Endothelial cell (in vitro differentiated cells): ENCODE data around the gene NECTIN1. TPM values are rescaled to one million over a fixed set of nuclear protein-coding genes. Genes with fewer than 3 reads are reported as not detected.

Experiments used
- DNase-seq: peaks from one replicate; pipeline ENCODE4 v3.0.0; 2021; ENCODE audit warnings: low spot score
- H3K27ac Mint-ChIP-seq: one replicate; pipeline ENCODE4 v1.8.0; 2021; ENCODE audit warnings: mixed read lengths, inconsistent platforms; ENCODE audit not compliant: unreplicated experiment
- H3K27me3 Mint-ChIP-seq: one replicate; pipeline ENCODE4 v1.8.0; 2021; ENCODE audit warnings: mild to moderate bottlenecking, moderate library complexity, mixed read lengths, inconsistent platforms; ENCODE audit not compliant: unreplicated experiment
- H3K36me3 Mint-ChIP-seq: one replicate; pipeline ENCODE4 v1.8.0; 2021; ENCODE audit warnings: mild to moderate bottlenecking, low read depth, mixed read lengths, inconsistent platforms; ENCODE audit not compliant: unreplicated experiment
- H3K4me1 Mint-ChIP-seq: one replicate; pipeline ENCODE4 v1.8.0; 2021; ENCODE audit warnings: mild to moderate bottlenecking, mixed read lengths, inconsistent platforms; ENCODE audit not compliant: unreplicated experiment
- H3K4me3 Mint-ChIP-seq: one replicate; pipeline ENCODE4 v1.8.0; 2021; ENCODE audit warnings: mild to moderate bottlenecking, mixed read lengths, inconsistent platforms; ENCODE audit not compliant: unreplicated experiment
- H3K9me3 Mint-ChIP-seq: one replicate; pipeline ENCODE4 v1.8.0; 2021; ENCODE audit warnings: mixed read lengths, inconsistent platforms; ENCODE audit not compliant: unreplicated experiment
- total RNA-seq: library from RNA; stranded (reverse); fragmentation: NEBNext Ultra II Directional; extraction: Animal tissue kit (Norgen Biotek cat#: 25700); gene quantifications from one replicate; pipeline ENCODE4 v1.2.1, GENCODE V29; 2021; ENCODE audit not compliant: unreplicated experiment
- TF ChIP-seq, protein P1 (sequence below): fragments of 200-600 bp; sonication (generic); IDR thresholded peaks from one replicate; pipeline ENCODE4 v1.5.0; 2021; ENCODE audit warnings: antibody characterized with exemption; ENCODE audit not compliant: unreplicated experiment

The NECTIN1 gene
- total RNA-seq, 1 donor from 2014 or later: 17.9 TPM

DNA sequence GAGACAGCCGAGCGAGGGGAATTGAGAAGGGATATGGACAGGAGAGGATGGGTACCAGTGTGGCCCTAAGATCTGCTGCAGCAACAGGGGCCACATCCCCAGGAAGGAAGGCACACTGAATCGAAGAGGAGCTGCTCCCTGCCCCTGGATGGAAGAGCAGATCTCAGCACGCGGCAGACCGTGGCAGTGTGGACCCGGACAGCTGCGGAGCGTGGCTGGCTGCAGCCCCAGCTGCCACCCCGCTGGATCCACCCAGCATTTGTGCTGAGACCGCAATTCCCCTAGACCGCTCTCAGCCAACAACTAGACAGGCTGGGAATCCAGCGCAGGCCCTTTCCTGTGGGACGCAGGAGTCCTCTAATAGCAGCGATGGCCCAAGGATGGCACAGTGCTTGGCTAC is 94.7 kb downstream of the NECTIN1 start:
- Mint-ChIP-seq H3K9me3 (no peaks in the 10 kb centered on the region), H3K36me3 (peaks cover 6% of the 10 kb centered on the region), H3K27ac (no peak overlapping the region), H3K4me1 (peaks cover 5% of the 10 kb centered on the region), H3K27me3 (peaks cover 2% of the 10 kb centered on the region), H3K4me3 (no peak overlapping the region)
- TF ChIP-seq, protein P1, sequence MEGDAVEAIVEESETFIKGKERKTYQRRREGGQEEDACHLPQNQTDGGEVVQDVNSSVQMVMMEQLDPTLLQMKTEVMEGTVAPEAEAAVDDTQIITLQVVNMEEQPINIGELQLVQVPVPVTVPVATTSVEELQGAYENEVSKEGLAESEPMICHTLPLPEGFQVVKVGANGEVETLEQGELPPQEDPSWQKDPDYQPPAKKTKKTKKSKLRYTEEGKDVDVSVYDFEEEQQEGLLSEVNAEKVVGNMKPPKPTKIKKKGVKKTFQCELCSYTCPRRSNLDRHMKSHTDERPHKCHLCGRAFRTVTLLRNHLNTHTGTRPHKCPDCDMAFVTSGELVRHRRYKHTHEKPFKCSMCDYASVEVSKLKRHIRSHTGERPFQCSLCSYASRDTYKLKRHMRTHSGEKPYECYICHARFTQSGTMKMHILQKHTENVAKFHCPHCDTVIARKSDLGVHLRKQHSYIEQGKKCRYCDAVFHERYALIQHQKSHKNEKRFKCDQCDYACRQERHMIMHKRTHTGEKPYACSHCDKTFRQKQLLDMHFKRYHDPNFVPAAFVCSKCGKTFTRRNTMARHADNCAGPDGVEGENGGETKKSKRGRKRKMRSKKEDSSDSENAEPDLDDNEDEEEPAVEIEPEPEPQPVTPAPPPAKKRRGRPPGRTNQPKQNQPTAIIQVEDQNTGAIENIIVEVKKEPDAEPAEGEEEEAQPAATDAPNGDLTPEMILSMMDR: no peak
- no peak for DNase-seq

DNA sequence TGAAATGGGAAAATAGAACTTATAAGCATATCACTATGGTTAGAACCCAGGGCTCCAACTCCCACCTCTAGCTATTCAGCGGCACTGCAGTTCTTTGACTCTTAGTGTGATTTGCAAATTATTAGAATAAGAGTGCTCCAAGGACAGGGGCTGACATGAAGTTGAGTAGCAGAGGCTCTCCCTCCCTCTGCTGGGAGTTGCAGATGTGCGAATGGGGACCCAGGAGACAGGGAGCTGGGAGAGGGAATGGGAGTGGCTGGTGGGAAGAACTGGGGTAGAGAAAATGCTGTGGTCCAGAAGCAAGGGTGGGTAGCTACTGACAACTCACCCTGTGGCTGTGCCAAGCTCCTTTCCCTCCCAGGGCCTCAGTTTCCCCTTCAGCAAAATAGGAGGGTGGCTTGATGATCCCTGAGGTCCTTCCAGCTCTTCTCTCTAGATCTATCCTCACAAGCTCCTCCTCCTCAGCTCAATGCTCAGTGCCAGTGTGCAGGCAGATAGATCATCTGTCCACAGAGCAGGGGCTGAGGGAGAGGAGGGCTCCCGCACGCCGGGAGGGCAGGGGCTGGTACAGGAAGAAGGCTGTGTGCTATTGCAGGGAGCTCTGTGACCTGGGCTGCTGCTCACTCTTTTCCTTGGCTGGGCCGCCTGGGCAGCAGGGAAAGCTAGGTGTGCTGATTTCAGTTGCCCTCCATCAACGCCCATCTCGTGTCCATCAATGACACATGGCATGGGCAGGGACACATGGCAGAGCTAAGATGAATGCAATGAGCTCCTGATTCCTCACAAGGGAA is 99.0 kb downstream of the NECTIN1 start:
- H3K27ac Mint-ChIP-seq: no peak overlapping the region
- peaks cover 2% of the 10 kb centered on the region for H3K27me3 Mint-ChIP-seq
- H3K9me3 Mint-ChIP-seq: no peaks in the 10 kb centered on the region
- H3K36me3 Mint-ChIP-seq: no peaks in the 10 kb centered on the region
- H3K4me1 Mint-ChIP-seq: peaks cover 27% of the 10 kb centered on the region
- DNase-seq: no peak
- TF ChIP-seq, protein P1: no peak
- H3K4me3 Mint-ChIP-seq: no peak overlapping the region

DNA sequence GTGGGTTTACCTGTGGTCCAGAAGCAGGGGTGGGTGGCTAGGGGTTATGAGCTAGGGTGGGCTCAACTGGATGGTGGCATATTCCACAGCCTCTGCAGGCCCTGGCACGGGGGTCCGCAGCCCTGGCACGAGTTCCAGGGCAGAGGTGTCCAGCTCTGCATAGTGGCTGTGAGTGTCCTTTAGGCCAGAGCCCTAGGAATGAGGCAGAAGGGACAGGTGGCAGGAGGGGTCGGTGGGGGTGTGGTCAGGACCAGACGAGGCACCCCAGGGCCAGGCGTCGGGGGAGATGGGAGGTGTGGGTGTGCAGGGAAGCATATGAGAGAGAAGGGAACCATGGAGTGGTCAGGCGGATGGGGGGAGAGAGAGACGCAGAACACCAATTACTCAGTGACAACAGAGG is 99.9 kb downstream of the NECTIN1 start:
- Mint-ChIP-seq H3K9me3 (no peaks in the 10 kb centered on the region), H3K27ac (no peak overlapping the region), H3K4me1 (peaks cover 27% of the 10 kb centered on the region), H3K27me3 (peaks cover 2% of the 10 kb centered on the region), H3K36me3 (no peaks in the 10 kb centered on the region), H3K4me3 (no peak overlapping the region)
- DNase-seq: no peak
- TF ChIP-seq, protein P1: no peak

DNA sequence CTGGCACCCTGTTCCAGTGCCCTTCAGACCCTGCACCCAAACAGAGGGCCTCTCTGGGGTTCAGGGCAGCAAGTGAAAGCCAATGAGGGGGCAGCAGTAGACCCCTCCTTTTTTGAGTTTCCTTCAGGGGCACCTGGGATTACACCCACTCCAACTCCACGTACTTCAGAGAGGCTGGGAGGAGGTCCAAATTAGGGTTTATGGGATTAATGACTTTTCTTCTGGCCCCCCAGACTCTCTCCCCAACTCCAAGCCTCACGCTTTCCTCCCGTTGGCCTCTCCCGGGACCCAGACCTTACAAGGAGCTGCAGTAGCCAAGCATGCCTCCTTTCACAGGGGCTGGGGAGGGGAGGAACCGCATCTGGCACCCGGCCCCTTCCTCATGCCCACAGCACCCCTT is 101.7 kb downstream of the NECTIN1 start:
- Mint-ChIP-seq H3K36me3 (no peaks in the 10 kb centered on the region), H3K27ac (no peak overlapping the region), H3K4me3 (no peak overlapping the region), H3K9me3 (no peaks in the 10 kb centered on the region), H3K27me3 (peaks cover 2% of the 10 kb centered on the region), H3K4me1 (peaks cover 27% of the 10 kb centered on the region)
- TF ChIP-seq, protein P1: no peak
- DNase-seq: no peak

DNA sequence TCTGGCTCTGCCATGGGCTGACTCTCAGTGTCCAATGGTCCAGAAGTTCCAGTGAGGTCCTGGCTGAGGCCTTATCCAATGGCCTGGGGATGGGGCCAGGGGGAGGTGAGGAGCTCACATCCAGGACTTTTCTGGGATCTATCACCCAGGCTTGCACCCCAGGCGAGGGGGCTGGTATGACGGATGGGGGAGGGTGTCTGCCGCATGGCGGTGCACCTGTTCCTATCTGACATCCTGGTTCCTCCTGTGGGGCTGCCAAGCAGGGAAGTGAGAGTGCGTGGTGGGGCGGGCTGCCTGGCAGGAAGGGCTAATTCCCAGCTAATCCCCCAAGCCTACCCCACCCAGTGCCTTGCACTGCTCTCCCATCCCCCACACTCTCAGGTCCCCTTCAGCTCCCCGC is 102.1 kb downstream of the NECTIN1 start:
- H3K36me3 Mint-ChIP-seq: no peaks in the 10 kb centered on the region
- no peak overlapping the region for H3K4me3 Mint-ChIP-seq
- TF ChIP-seq, protein P1: no peak
- peaks cover 4% of the 10 kb centered on the region for H3K27me3 Mint-ChIP-seq
- H3K27ac Mint-ChIP-seq: no peak overlapping the region
- H3K9me3 Mint-ChIP-seq: no peaks in the 10 kb centered on the region
- DNase-seq: no peak
- H3K4me1 Mint-ChIP-seq: peaks cover 27% of the 10 kb centered on the region
